Measurements from ENCODE around the gene CLDN3.
"Not testable (repeated sequence)": the region's sequence is repeated elsewhere in the genome, so short reads cannot be mapped to it uniquely, and the experiment has no call there.

The CLDN3 gene

GRCh38 chr7:73770002-73770859, at the start of gene CLDN3:
Gene CLDN3, minus strand, starts transcription at chr7:73770270. Its CDS starts 221 bp downstream, at chr7:73770049.
- DNase-seq (ENCODE audit: low read depth, low spot score): peak; percentile 61

GRCh38 chr7:73817121-73817520, 47.1 kb upstream of the CLDN3 start:
- DNase-seq (ENCODE audit: low read depth, low spot score): no peak

- no peak for DNase-seq (ENCODE audit: low read depth, low spot score)
Measured at GRCh38 chr7:73815436-73815835, 45.4 kb upstream of the CLDN3 start.

- DNase-seq (ENCODE audit: low read depth, low spot score): no peak
Measured at GRCh38 chr7:73812996-73813395, 42.9 kb upstream of the CLDN3 start.

- peak; percentile 69 for DNase-seq (ENCODE audit: low read depth, low spot score)
Measured at GRCh38 chr7:73811760-73812168, 41.7 kb upstream of the CLDN3 start.

GRCh38 chr7:73810998-73811360, 40.9 kb upstream of the CLDN3 start:
- no peak for DNase-seq (ENCODE audit: low read depth, low spot score)

GRCh38 chr7:73809467-73809951, 39.4 kb upstream of the CLDN3 start:
- DNase-seq (ENCODE audit: low read depth, low spot score): no peak

GRCh38 chr7:73802459-73802858, 32.4 kb upstream of the CLDN3 start:
- no peak for DNase-seq (ENCODE audit: low read depth, low spot score)

GRCh38 chr7:73801577-73801976, 31.5 kb upstream of the CLDN3 start:
- DNase-seq (ENCODE audit: low read depth, low spot score): no peak

GRCh38 chr7:73799282-73800141, 29.4 kb upstream of the CLDN3 start:
- DNase-seq (ENCODE audit: low read depth, low spot score): no peak

- DNase-seq (ENCODE audit: low read depth, low spot score): not testable (repeated sequence)
Measured at GRCh38 chr7:73797176-73797575, 27.1 kb upstream of the CLDN3 start.

- DNase-seq (ENCODE audit: low read depth, low spot score): not testable (repeated sequence)
Measured at GRCh38 chr7:73796656-73797055, 26.6 kb upstream of the CLDN3 start.

GRCh38 chr7:73795188-73795587, 25.1 kb upstream of the CLDN3 start:
- DNase-seq (ENCODE audit: low read depth, low spot score): not testable (repeated sequence)

GRCh38 chr7:73791170-73791690, 21.2 kb upstream of the CLDN3 start:
- not testable (repeated sequence) for DNase-seq (ENCODE audit: low read depth, low spot score)

- no peak for DNase-seq (ENCODE audit: low read depth, low spot score)
Measured at GRCh38 chr7:73789051-73789450, 19.0 kb upstream of the CLDN3 start.

- DNase-seq (ENCODE audit: low read depth, low spot score): not testable (repeated sequence)
Measured at GRCh38 chr7:73787786-73788048, 17.6 kb upstream of the CLDN3 start.

GRCh38 chr7:73786588-73786987, 16.5 kb upstream of the CLDN3 start:
- no peak for DNase-seq (ENCODE audit: low read depth, low spot score)

- DNase-seq (ENCODE audit: low read depth, low spot score): peak; percentile 16
Measured at GRCh38 chr7:73779517-73779916, 9.4 kb upstream of the CLDN3 start.

GRCh38 chr7:73778801-73779389, 8.8 kb upstream of the CLDN3 start:
- no peak for DNase-seq (ENCODE audit: low read depth, low spot score)

GRCh38 chr7:73774923-73775322, 4.9 kb upstream of the CLDN3 start:
- DNase-seq (ENCODE audit: low read depth, low spot score): no peak

GRCh38 chr7:73773700-73774517, 3.8 kb upstream of the CLDN3 start:
- DNase-seq (ENCODE audit: low read depth, low spot score): no peak

Data from astrocyte of the hippocampus (primary cell).